ENCODE results near the gene ADO. TPM values are rescaled to one million over a fixed set of nuclear protein-coding genes. Genes with fewer than 3 reads are reported as not detected.

The ADO gene
- total RNA-seq, 4 donors from 2014 or later, result 13.4 to 21.2 (median 17.0) TPM

- no peak for TF ChIP-seq CTCF (IDR thresholded peaks at IDR 0.05; ENCODE audit: low read depth)
Observed at GRCh38 chr10:62811159-62811875, 6.8 kb downstream of the ADO start.

- no peak for TF ChIP-seq CTCF (IDR thresholded peaks at IDR 0.05; ENCODE audit: low read depth)
Observed at GRCh38 chr10:62812672-62813439, 8.3 kb downstream of the ADO start.

GRCh38 chr10:62813453-62813852, 8.9 kb downstream of the ADO start:
- no peak for TF ChIP-seq CTCF (IDR thresholded peaks at IDR 0.05; ENCODE audit: low read depth)

- TF ChIP-seq CTCF (IDR thresholded peaks at IDR 0.05; ENCODE audit: low read depth), result no peak
Observed at GRCh38 chr10:62813981-62814380, 9.5 kb downstream of the ADO start.

DNA sequence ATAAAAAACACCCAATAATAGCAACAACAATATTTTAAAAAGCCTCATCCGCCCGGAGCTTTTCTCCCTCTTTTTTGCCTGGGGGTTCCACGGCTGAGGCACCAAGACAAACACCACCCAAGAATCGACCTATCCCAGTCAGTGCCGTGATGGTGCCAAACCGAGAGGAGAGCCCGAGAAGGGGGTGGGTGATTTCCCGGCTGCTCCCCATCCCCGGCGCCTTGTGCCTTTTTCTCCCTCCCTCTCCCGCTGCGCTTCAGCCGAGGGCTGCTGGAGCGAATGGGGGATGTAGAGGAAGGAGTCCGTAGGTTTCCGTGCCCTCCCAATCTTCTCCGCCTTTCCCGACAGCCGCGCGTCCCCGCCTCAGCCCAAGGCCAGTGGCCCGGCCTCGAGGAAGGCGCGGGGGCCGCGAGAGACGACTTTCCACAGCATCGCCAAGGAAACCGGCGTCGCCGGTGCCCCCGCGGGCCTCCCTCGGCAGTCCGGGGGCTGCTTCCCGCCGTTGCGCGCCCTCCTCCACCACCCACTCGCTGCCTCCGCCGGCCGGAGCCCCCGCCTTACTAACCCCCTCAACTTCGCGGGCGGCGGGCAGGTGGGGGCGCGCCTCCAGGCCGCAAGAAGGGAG, 10.3 kb downstream of the ADO start:
- no peak for TF ChIP-seq CTCF (IDR thresholded peaks at IDR 0.05; ENCODE audit: low read depth)

GRCh38 chr10:62815381-62816075, 11.0 kb downstream of the ADO start:
- no peak for TF ChIP-seq CTCF (IDR thresholded peaks at IDR 0.05; ENCODE audit: low read depth)

GRCh38 chr10:62816076-62816330, 11.5 kb downstream of the ADO start:
- no peak for TF ChIP-seq CTCF (IDR thresholded peaks at IDR 0.05; ENCODE audit: low read depth)
